ENCODE measurements around the gene TMEM165. TPM values are rescaled to one million over a fixed set of nuclear protein-coding genes. Genes with fewer than 3 reads are reported as not detected.

The TMEM165 gene
- total and polyA plus RNA-seq, 12 donors, result 52.4 to 290 (median 147) TPM

- peak overlapping the region in 2 of 4 donors; percentile 54 to 99 for H3K4me3 ChIP-seq
- peak overlapping the region; percentile 96 to 99 (median 99) for H3K27ac ChIP-seq
- DNase-seq, result peak in 1 of 7 donors; percentile 11
- H3K36me3 ChIP-seq (replicated peaks in 1 of 2), result peaks cover 0 to 5% of the 10 kb centered on the region in 2 donors
- H3K4me1 ChIP-seq (replicated peaks in 1 of 2), result peaks cover 25 to 37% of the 10 kb centered on the region in 2 donors
- intact Hi-C loops (cut with DNase I), result loop anchor here in 1 of 2 donors (5.0 kb wide), 1 partner anchor 50 kb away; the partner anchor contains the start of gene SRD5A3
- H3K27me3 ChIP-seq, result no peaks in the 10 kb centered on the region
- WGBS, 4 donors, result 29 to 37% (median 35%) methylated on average over 15 of the region's 15 CpGs
- no peaks in the 10 kb centered on the region for H3K9me3 ChIP-seq (replicated peaks in 1 of 3)
- TF ChIP-seq CTCF (IDR thresholded peaks at IDR 0.05) (no peak), POLR2A (IDR thresholded peaks at IDR 0.05) (peak in 1 of 2 donors; percentile 43)
Measured at GRCh38 chr4:55397520-55398321, 2.0 kb downstream of the TMEM165 start.

GRCh38 chr4:55398461-55398860, 2.7 kb downstream of the TMEM165 start:
- peaks cover 25 to 38% of the 10 kb centered on the region in 2 donors for H3K4me1 ChIP-seq (replicated peaks in 1 of 2)

GRCh38 chr4:55398966-55399365, 3.2 kb downstream of the TMEM165 start:
- H3K27me3 ChIP-seq, result no peaks in the 10 kb centered on the region
- no peaks in the 10 kb centered on the region for H3K9me3 ChIP-seq (replicated peaks in 1 of 3)
- no peak for TF ChIP-seq POLR2A (IDR thresholded peaks at IDR 0.05)
- H3K4me1 ChIP-seq (replicated peaks in 1 of 2), result peaks cover 25 to 41% of the 10 kb centered on the region in 2 donors
- DNase-seq, result no peak
- peak overlapping the region in 1 of 4 donors; percentile 99 for H3K4me3 ChIP-seq
- WGBS, 4 donors, result 40 to 55% (median 44%) methylated on average over 3 of the region's 3 CpGs
- H3K27ac ChIP-seq, result peak overlapping the region in 4 of 5 donors; percentile 47 to 99 (median 96)
- intact Hi-C loops (cut with DNase I), result loop anchor here in 1 of 2 donors (5.0 kb wide), 1 partner anchor 52 kb away; the partner anchor contains the start of gene SRD5A3
- peaks cover 0 to 5% of the 10 kb centered on the region in 2 donors for H3K36me3 ChIP-seq (replicated peaks in 1 of 2)

More at GRCh38 chr4:55398461-55398860, 2.7 kb downstream of the TMEM165 start:
- Histone ChIP-seq H3K27me3 (no peaks in the 10 kb centered on the region), H3K9me3 (replicated peaks in 1 of 3) (no peaks in the 10 kb centered on the region), H3K27ac (peak overlapping the region; percentile 96 to 99 (median 99)), H3K36me3 (replicated peaks in 1 of 2) (peaks cover 0 to 5% of the 10 kb centered on the region in 2 donors), H3K4me3 (peak overlapping the region in 1 of 4 donors; percentile 99)
- WGBS, 4 donors, result 16 to 28% (median 19%) methylated on average over 1 of the region's 1 CpG
- intact Hi-C loops (cut with DNase I), result loop anchor here in 1 of 2 donors (5.0 kb wide), 1 partner anchor 51 kb away; the partner anchor contains the start of gene SRD5A3
- TF ChIP-seq POLR2A (IDR thresholded peaks at IDR 0.05), result no peak
- TF ChIP-seq CTCF (IDR thresholded peaks at IDR 0.05), result no peak
- no peak for DNase-seq

- DNase-seq, result no peak
- Histone ChIP-seq H3K27me3 (no peaks in the 10 kb centered on the region), H3K4me3 (peak overlapping the region in 1 of 4 donors; percentile 99), H3K36me3 (replicated peaks in 1 of 2) (peaks cover 0 to 10% of the 10 kb centered on the region in 2 donors), H3K4me1 (replicated peaks in 1 of 2) (peaks cover 25 to 41% of the 10 kb centered on the region in 2 donors), H3K27ac (peak overlapping the region in 3 of 5 donors; percentile 47 to 99 (median 96)), H3K9me3 (replicated peaks in 1 of 3) (no peaks in the 10 kb centered on the region)
- intact Hi-C loops (cut with DNase I), result loop anchor here in 1 of 2 donors (5.0 kb wide), 1 partner anchor 52 kb away; the partner anchor contains the start of gene SRD5A3
- TF ChIP-seq CTCF (IDR thresholded peaks at IDR 0.05) (no peak), POLR2A (IDR thresholded peaks at IDR 0.05) (no peak)
- WGBS, 4 donors, result 59 to 88% (median 80%) methylated on average over 1 of the region's 1 CpG
Measured at GRCh38 chr4:55399581-55399980, 3.8 kb downstream of the TMEM165 start.

Measured in adrenal gland (tissue), 12 donors.